WTC11 (cell line): ENCODE data around the gene TMEM169.

Source experiments
- ETV6 ChIP-seq: sonication (generic); formaldehyde crosslinking; IDR thresholded peaks from 2 replicates; pipeline ENCODE4 v1.8.1; 2022; ENCODE audit warnings: mild to moderate bottlenecking, missing genetic modification reagents
- IRF1 ChIP-seq: sonication (generic); formaldehyde crosslinking; IDR thresholded peaks from 2 replicates; pipeline ENCODE4 v1.8.0; 2023; ENCODE audit warnings: missing genetic modification reagents
- KAT7 ChIP-seq: sonication (generic); formaldehyde crosslinking; IDR thresholded peaks from 2 replicates; pipeline ENCODE4 v1.8.1; 2023; ENCODE audit warnings: missing genetic modification reagents, mild to moderate bottlenecking, borderline replicate concordance
- MXD4 ChIP-seq: fragments of 250-450 bp; sonication (Bioruptor Pico); IDR thresholded peaks from 2 replicates; pipeline ENCODE4 v1.8.0; 2021; ENCODE audit warnings: mild to moderate bottlenecking, moderate library complexity, borderline replicate concordance
- TEAD1 ChIP-seq: sonication (generic); formaldehyde crosslinking; IDR thresholded peaks from 2 replicates; pipeline ENCODE4 v1.8.0; 2022; ENCODE audit warnings: mild to moderate bottlenecking, missing genetic modification reagents

- no peak for TF ChIP-seq KAT7 (CRISPR knock-in tag)
- TF ChIP-seq IRF1 (CRISPR knock-in tag), result no peak
- no peak for TF ChIP-seq MXD4 (CRISPR knock-in tag)
- TF ChIP-seq TEAD1 (CRISPR knock-in tag), result no peak
- no peak for TF ChIP-seq ETV6 (CRISPR knock-in tag)
These were observed 48.7 kb downstream of the TMEM169 start for GRCh38 chr2:216130346-216130971.
